Thyroid gland (tissue), 4 donors: ENCODE data around the gene AGBL4.

Source experiments
- POLR2A ChIP-seq, 2 donors: fragments of 450-650 bp; IDR thresholded peaks; one replicate each; pipeline ENCODE4 v1.6.1; 2017; ENCODE audit warnings: antibody characterized with exemption in 2 of 2, mild to moderate bottlenecking in 2 of 2, moderate library complexity in 1 of 2
- TF ChIP-seq, protein P1 (sequence below), 6 experiments: fragments of 200-600 bp in 3 of 6; fragments of 450-650 bp in 3 of 6; sonication (generic) in 3 of 6; IDR thresholded peaks; one replicate each; pipeline ENCODE4 v1.5.1; 2016 to 2019; ENCODE audit warnings: antibody characterized with exemption in 6 of 6, mild to moderate bottlenecking in 2 of 6, inconsistent platforms in 1 of 6, moderate library complexity in 1 of 6

DNA sequence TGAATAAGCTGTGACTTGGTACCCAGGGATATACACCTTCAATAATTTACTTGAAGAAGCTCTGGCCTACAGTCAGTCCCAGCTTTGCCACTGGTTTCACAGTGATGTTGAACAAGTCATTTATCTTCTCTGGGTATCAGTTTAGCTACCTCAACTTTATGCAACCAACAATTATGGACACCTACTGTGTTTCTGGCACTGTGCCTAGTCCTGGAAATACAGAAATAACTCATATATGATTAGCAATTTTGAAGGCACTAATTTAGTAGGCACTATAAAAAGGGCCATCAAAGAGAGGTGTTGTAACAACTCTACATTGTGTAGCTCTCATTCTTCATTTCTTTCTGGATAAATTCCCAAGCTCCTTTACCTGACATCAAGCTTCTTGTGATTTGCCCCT lies 1463.2 kb downstream of the AGBL4 start:
- TF ChIP-seq, protein P1, sequence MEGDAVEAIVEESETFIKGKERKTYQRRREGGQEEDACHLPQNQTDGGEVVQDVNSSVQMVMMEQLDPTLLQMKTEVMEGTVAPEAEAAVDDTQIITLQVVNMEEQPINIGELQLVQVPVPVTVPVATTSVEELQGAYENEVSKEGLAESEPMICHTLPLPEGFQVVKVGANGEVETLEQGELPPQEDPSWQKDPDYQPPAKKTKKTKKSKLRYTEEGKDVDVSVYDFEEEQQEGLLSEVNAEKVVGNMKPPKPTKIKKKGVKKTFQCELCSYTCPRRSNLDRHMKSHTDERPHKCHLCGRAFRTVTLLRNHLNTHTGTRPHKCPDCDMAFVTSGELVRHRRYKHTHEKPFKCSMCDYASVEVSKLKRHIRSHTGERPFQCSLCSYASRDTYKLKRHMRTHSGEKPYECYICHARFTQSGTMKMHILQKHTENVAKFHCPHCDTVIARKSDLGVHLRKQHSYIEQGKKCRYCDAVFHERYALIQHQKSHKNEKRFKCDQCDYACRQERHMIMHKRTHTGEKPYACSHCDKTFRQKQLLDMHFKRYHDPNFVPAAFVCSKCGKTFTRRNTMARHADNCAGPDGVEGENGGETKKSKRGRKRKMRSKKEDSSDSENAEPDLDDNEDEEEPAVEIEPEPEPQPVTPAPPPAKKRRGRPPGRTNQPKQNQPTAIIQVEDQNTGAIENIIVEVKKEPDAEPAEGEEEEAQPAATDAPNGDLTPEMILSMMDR (IDR thresholded peaks at IDR 0.05), result no peak
- TF ChIP-seq POLR2A (IDR thresholded peaks at IDR 0.05), result no peak
